HTERT RPE-1 (cell line): ENCODE results near the gene NLRC3.
"Not testable (repeated sequence)": the region's sequence is repeated elsewhere in the genome, so short reads cannot be mapped to it uniquely, and the experiment has no call there.

Source experiments
- in situ Hi-C: fragments of 300-500 bp; cut with MboI; formaldehyde crosslinking; loops from 4 replicates; pipeline ENCODE4 v1.14.3; 2020; ENCODE audit warnings: low sequenced_read_pairs

The NLRC3 gene

DNA sequence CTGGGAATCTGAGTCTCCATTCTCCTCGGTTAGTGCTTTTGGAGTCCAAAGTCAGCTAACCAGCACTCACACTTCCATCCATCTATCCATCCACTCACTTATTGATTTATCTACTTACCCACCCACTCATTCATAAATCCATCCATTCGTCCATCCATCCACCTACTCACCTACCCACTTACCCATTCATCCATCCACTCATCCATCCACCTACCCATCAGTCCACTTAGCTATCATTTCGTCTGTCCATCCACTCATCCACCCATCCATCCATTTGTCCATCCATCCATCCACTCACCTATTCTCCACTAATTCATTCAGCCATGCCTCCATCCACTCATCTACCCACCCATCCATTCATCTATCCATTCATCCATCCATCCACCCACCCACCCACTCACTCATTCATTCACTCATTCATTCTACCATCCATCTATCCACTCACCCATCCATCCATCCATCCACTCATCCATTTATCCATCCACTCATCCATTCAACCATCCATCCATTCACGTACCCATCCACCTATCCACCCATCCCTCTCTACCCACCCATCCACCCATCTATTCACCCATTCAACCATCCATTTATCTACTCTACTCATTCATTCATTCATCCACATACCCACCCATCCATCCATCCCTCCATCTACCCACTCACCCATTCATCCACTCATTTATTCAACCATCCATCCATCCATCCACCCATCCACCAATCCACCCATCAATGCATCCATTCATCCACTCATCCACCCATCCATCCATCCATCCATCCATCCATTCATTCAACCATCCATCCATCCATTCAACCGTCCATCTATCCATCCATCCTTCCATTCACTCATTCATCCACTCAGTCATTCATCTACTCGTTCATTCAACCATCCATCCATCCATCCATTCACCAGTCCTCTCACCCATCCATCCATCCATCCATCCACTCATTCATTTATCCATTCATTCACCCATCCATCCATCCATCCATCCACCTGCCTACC is 26.1 kb downstream of the NLRC3 start:
- in situ Hi-C loops: no loop called here

DNA sequence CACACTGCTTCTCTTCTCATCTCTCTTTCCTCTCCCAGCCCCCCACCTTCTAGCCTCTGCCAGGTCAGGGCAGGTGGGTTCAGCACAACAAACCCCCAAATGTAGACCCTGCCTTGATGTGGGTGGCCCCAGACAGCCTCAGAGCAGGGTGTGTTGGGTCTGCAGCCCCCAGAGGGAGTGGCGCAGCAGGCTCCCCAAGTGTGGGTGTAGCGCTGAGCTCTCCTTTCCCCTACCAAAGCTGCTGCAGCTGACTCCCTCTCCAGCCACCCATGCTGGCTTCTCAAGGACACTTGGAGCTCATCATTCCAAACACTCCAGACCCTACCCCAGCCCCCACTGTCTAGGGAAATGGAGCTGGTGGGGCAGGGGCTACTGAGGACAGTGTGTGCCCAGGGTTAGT is 27.3 kb downstream of the NLRC3 start:
- in situ Hi-C loops: no loop called here

DNA sequence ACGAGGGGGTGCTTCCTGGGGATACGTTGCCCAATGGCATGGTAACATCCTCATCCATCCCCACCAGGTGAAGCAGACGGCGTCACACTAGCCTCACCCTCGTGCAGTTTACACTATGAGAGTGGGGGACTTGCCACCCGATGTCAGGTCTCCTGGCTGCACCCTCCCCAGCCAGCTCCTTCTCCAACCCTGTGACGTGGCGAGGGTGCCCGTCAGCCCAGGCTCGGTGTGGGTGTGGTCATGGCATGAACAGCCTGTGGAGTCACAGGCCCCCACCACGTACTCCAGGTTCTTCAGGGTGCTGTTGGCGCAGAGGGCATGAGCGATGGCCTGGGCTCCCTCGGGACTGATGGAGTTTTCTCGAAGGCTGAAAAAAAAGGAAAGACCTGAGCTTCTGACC is 28.3 kb downstream of the NLRC3 start:
- in situ Hi-C loops: no loop called here

DNA sequence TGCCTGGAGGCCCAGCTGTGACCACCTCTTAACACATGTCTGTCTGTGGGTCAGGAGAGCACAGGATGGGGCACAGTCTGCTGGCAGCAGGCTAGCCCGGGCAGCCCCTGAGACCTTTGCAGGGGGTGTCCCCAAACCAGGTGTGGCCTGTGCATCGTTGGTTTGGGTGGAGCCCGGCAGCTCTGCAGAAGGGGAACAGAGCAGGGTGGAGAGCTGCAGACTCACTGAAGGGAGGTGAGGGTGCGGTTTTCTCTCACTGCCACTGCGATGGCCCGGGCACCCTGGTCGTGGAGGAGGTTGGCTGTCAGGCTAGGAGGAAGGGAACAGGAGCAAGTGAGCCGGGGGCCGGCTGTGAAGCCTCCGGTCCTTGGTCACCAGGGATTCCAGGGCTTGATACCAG is 28.8 kb downstream of the NLRC3 start:
- in situ Hi-C loops: no loop called here

DNA sequence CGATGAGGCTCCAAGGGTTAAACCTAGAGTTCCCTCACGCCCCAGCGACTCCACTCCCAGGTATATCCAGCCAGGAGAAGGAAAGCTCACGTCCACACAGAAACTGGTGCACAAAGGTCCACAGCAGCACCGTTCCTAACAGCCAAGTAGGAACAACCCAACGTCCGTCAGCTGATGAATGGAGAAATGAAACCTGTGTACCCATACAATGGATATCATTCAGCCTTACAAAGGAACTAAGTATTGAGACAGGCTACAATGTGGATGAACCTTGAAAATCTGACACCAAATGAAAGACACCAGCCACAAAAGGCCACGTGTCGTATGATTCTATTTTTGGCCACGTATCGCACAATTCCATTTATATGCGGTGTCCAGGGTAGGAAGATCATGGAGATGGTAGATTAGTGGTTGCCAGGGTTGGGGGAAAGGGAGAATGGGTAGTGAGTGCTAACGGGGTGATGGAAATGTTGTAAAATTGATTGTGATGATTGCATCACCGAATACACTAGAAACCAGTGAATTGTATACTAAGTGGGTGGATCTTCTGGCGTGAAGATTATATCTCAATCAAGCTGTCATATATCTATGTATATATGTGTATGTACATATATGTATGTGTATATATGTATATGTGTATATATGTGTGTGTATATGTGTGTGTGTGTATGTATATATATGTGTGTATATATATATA is 30.1 kb downstream of the NLRC3 start:
- in situ Hi-C loops: no loop called here

DNA sequence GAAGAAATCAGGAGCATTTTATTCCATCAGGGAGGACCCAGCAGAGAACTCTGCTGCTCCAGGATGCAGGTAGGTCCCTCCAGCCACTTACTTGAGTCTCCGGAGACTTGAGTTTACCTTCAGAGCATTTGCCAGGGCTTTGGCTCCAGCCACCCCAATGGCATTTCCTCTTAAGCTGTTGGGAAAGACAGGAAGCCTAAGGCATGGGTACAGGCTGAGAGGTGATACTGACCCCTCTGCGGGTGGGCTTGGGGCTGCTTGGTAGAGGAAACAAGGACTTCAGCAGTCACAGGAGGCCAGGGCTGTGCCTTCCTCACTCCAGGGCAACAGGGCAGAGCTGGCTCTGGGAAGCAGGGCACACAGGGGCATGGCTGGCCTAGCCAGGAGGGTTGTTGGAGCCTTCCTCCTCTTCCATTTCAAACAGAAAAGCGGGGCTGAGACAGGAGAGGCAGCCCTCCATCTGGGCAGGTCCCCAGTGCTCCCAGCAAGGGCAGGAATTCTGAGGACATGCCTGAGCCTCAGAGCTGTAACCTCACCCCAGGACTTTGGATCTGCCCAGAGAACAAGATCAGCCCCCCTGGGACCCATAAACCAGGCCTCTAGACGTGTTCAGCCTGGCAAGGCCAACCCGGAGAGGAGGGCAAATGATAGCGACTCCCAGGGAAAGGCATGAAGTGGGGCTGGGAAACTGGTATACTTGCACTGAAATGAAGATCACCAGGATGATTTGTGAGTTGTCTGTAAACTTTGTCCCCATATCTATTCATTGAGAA is 34.4 kb downstream of the NLRC3 start:
- in situ Hi-C loops: no loop called here

DNA sequence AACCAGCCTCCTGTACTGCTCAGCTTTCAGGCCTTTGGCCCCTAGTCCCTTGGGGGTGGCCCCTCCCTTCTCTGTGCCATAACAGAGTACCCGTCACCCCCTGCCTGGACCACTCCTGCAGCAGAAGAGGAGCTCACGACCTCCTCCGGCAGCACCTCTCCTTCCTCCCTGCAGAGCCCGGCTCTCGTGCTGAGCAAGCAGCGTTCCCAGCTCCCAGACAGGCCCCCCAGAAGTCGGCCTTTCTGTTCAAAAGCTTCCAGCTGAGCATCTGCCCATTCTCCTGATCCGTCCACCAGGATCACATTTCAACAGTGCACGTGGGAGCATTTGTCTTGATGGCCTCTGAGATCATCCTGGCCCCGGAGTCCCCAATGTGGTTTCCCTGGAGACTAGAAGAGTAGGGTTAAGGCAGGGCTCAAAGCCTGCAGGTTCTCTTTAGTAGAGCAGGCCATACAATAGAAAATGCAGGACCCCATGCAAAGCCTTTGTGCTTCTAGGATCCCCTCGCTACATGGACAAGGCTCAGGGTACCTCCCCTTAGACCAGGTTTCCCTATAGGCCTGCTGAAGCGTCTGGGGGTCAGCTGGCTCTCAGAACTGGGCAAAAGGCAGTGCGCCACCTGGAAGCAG is 35.6 kb downstream of the NLRC3 start:
- in situ Hi-C loops: no loop called here

DNA sequence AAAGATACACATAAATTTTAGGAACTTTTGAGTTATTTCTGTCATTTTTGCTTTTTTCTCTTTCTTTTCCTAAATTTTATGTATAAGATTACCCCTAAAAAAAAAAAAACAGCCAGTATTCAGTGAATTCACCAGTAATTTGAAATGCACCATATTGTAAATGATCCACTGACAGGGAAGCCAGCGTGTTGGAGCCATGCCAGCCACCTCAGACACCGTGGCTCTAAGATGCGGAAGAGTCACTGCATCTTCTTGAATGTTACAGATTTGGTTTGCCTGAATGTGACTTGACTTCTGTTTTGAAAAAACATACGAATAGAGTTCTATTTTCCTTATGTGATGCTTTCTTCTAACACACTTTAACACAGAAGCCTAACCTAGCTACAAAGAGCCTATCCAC is 39.0 kb downstream of the NLRC3 start:
- in situ Hi-C loops: no loop called here

DNA sequence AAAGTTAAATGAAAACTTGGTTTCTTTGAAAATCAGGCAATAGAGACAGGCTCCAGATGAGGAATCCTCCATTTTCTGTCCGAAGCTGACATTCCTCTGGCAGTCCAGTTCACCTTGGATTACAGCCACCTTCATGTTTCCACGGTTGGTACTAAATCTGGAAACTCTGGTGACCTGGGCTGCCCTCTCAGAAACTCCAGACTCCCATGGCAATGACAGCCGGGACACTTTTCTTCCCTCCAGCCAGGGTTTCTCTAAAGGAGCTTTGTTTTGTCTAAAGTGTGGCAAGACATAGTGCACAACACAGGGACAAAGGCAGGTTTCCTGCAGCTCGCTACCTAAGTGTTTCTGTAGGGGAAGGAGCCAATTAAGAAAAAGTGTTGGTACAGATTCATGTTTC is 40.4 kb downstream of the NLRC3 start:
- in situ Hi-C loops: no loop called here

DNA sequence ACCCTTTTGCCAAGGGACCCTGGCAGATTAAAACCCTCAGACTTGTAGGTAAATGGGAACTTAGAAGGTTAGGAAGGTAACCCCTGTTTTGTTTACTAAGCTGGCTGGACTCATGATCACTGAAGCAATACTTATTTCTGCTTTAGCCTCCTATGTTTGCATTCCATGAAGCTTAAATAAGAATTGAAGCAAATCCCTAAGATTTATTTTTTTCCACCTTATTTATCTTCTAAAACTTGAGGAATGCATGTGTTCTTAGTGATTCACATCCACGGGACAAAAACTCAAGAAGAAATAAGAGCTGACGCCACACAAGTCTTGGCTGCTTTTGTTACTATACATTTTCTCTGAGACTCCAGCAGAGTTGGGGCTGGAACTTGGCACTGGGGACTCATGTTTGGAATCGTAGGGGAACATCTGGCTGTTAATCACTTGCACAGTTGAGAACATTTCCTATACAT is 40.9 kb downstream of the NLRC3 start:
- in situ Hi-C loops: no loop called here

DNA sequence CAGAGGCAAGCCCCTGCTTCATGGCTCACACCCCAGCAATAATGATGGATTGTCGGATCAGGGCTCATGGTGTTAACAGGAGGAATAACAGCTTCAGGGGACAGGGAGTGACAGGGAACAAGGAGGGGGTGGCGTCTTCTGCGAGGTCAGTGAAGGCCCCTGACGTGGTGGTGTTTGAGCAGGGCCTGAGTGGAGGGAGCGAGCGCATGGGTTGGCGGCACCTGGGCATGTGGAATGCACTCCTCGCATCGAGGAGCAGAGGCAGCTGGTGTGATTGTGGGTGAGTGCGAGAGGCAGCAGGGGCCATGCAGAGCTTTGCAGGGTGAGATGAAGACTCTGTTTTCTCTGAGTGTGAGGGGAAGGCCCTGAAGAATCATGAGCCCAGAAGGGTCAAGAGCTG is 43.1 kb downstream of the NLRC3 start:
- in situ Hi-C loops: no loop called here

DNA sequence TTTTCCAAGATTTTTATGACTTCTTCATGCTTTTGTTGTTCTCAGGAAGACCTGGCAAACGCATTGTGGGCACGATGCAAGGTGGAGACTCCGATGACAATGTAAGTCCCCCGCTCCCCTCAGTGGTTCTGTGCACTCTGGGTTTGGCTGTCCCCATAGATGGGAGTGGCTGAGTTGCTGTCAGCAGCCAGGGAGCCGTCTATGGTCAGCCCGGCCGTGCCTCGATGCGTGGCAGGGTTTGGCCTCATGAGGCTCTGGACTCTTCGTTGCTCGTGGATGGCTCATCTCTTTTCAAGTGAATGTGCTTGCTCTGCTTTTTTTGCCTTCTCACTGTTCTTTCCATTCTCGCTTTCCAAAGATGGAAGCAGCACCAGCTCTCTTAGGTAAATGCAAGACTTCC is 44.5 kb downstream of the NLRC3 start:
- in situ Hi-C loops: no loop called here

DNA sequence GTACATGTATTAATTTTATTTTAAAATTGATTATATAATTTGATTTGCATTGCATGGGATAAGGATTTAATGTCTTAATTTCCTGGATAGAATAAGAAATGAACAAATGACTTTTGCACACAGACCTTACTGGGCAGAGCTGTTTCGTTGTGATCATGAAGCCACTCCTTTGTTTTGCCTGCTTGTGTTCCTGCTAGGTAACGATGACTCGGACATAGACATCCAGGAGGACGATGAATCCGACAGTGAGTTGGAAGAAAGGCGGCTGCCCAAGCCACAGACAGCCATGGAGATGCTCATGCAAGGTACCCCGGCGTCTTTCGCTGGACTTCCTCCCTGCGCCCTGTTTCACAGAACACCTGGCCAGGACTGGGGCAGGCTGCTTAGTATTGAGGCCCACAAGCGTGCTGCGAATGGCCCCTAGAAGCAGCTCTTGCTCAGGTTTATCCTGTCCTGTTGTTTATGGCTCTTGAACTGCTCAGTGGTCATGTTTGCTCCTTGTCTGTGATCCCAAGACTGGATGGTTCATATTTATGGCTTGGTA is 46.8 kb downstream of the NLRC3 start:
- in situ Hi-C loops: no loop called here

DNA sequence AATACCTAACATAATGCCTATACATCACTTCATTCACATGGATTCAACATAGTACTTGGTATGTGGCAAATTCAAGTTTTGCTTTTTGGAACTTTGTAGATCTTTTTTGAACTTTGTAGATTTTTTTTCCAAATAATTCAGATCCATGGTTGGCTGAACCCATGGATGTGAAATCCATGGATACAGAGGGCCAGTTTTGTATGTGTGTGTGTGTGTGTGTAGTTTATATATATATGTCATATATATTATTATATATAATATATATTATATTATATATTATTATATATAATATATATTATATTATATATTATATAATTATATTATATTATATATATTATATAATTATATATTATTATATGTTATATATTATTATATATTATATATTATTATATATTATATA is 48.0 kb downstream of the NLRC3 start:
- in situ Hi-C loops: no loop called here

DNA sequence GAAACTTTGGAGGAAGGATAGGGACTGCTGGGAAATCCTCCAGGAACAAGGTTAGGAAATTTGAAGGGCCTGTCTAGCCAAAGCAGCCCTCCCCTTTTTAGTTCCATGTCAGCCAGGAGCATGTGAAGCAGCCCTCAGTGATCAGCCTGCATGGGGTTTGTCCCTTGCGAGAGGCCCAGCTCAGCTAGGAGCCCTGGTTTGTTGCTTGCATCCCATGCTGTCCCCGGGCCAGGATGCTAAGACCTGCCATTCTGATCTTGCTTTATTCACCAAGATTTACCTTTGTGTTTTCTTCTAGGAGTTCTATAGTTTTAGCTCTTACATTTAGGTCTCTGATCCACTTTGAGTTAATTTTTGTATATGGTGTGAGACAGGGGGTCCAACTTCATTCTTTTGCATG is 48.8 kb downstream of the NLRC3 start:
- in situ Hi-C loops: no loop called here

DNA sequence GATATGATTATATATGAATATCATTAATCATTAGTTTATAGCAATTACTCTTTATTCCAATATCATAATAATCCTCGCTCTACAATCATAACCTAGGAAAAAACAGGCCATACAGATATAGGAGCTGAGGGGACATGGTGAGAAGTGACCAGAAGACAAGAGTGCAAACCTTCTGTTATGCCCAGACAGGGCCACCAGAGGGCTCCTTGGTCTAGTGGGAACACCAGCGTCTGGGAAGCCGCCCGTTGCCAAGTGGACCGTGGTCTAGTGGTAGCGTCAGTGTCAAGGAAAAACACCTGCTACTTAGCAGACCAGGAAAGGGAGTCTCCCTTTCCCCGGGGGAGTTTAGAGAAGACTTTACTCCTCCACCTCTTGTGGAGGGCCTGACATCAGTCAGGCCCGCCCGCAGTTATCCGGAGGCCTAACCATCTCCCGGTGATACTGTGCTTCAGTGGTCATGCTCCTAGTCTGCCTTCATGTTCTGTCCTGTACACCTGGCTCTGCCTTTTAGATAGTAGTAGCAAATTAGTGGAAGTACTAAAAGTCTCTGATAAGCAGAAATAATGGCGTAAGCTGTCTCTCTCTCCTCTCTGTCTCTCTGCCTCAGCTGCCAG is 49.9 kb downstream of the NLRC3 start:
- in situ Hi-C loops: not testable (repeated sequence)

DNA sequence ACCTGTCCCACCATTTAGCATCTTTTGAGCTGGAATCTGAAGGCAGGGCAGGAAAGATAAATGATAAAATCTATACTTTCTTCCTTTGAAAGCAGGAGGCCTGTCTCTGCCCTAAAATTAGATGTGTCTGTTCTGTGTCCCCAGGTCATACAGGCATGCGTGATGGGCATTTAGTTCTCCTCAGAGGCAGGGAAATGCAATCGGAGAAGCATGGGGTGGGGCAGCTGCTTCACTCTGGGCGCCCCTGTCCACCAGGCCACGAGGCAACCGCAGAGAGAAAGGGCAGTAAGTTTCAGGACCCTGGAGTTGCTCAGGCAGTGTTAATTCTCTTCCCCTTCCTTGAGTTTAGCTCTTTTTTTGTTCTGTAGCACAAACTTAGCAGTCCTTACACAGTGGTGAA is 51.3 kb downstream of the NLRC3 start:
- in situ Hi-C loops: no loop called here

DNA sequence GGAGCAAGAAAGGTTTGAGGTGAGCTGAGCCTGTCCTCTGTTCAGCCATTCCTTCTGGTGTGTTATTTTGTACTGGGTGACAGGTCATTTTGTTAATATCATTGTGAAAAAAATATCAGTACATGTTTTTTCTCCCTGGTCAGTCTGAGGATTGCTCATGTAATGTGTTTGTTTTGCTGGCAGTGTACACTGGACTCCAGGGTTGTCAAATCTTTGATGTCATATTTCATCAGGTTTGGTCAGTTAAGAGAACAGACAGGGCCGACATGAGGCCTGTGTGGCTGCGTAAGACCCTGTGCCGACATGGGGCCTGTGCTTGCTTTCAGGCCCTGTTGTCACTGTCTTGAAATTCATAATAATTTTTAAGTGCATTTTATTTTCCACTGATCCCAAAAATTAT is 53.9 kb downstream of the NLRC3 start:
- in situ Hi-C loops: no loop called here

DNA sequence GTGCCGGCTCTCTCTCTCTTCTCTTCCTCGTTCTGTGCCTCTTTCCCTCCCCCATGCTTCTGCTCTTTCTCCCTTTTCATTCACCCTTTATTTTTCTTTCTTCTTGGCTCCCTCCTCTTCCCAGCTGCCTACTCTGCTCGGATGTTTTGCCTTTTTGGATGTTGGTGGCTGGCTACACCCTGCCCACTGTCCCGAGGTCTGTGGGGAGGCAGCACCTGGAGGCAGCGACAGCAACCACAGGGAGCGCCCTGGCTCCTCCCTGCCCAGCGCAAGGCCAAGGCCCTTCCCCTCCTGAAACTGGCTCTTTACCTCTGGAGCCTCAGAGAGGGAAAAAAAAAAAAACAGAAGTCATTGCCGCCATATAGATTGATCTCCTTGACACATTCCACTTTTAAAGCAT is 56.4 kb downstream of the NLRC3 start:
- in situ Hi-C loops: no loop called here

DNA sequence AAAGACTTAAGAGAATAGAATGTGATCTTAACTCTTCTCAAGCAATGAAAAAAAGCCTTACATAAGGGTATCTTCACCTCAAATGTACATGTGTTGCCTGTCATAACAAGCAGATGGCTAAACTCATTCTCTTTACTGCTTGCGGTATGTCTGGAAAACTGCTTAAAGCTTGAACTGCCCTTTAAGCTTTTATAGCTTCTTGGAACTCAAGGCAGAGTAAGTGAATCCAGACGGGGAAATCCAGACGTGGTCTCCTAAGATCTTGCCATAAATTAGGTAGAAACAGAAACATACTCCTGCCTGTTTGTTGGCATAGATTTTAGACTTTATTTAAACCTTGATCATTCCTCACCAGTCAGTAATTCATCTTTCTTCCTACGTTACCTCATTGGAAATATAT is 56.8 kb downstream of the NLRC3 start:
- in situ Hi-C loops: no loop called here
